ENCODE data around the gene EPHA1. TPM values are rescaled to one million over a fixed set of nuclear protein-coding genes. Genes with fewer than 3 reads are reported as not detected.
"Not testable (repeated sequence)": the region's sequence is repeated elsewhere in the genome, so short reads cannot be mapped to it uniquely, and the experiment has no call there.

Gene EPHA1
- polyA plus RNA-seq, 3 donors: 18.3 to 19.6 (median 18.9) TPM

DNA sequence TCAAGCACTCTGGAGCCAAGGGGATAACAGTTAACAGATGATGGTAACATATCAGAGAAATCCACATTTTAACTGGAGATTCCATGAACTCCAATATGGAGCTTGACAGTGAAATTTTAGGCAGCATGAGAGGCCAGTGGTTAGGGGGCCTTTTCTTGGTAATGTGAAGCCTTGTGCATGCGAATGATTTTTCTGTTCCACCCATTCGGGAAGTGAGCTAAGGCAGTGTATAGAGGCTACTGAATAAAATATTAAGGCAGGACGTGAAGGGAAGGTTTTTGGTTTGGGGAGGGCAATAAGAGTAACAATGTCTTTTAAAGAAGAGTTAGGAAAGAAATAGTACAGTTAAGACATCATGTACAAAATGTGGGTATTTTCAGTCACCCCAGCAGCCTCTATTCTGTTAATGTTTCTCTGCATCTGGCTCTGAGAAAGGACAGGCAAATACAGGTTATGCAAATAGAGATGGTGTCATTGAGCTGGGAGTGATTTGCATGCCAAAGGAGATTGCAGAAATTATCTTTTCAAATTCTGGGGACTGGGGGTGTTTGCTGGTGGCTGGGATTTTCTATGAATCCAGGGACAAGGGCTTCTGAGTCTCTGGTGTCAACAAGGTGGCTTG lies 27.8 kb upstream of the EPHA1 start:
- DNase-seq (ENCODE audit: extremely low read depth in 1 of 11, low read depth in 9 of 11, low spot score in 4 of 11): no peak

DNA sequence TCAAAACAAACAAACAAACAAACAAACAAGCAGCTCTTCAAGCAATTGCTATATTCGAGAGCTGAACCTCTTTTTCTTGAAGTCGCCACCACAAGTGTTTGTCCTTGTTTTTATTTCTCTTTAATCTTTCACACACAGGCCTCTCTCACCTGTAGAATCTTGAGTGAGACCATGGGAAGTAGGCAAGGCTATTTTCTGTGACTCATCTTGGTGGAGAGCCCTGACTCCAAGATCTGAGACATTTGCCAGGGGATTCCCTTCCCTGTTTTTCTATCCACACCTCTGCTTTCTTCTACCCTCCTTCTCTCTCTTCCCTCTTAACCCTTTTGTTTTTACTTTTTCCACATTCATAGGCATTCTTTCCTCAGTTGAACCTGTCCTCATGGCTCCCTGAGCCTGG lies 26.6 kb upstream of the EPHA1 start:
- DNase-seq (ENCODE audit: extremely low read depth in 1 of 11, low read depth in 9 of 11, low spot score in 4 of 11): no peak

DNA sequence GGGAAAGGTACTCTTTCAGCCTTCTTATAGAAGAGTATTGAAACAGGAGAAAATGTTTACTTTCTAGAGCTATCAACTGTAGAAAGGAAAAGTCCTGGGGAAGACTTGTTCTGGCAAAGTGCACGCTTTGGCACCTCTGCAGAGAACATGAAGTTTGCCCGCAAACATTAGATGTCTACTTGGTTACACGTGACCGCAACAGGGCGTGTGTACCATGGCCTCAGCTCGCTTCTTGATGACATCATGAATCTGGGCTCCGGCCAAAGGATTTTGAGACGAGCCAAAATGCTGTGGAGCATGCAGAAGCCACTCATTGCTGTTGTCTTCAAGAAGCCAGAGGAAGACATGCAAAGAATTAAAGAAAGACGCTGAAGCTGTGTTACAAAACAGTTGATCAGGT lies 26.0 kb upstream of the EPHA1 start:
- no peak for DNase-seq (ENCODE audit: extremely low read depth in 1 of 11, low read depth in 9 of 11, low spot score in 4 of 11)

DNA sequence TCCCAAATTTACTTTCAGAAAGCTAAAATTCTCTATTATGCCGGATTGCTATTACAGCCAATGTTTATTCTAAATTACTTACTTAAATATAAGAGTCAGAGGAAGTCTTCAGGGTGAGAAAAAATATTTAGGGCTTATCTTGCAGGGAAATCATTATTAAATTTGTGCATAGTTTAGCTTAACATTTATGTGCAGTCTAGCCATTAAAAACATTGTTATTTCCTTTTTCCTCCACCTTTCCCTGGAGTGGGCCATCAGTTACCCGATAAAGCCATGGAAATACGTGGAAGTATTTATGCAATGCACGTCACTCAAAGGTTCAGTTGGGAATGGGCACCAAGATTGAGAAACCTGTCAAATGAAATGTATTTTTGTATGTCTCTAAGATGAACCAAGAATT lies 25.1 kb upstream of the EPHA1 start:
- DNase-seq (ENCODE audit: extremely low read depth in 1 of 11, low read depth in 9 of 11, low spot score in 4 of 11): no peak

DNA sequence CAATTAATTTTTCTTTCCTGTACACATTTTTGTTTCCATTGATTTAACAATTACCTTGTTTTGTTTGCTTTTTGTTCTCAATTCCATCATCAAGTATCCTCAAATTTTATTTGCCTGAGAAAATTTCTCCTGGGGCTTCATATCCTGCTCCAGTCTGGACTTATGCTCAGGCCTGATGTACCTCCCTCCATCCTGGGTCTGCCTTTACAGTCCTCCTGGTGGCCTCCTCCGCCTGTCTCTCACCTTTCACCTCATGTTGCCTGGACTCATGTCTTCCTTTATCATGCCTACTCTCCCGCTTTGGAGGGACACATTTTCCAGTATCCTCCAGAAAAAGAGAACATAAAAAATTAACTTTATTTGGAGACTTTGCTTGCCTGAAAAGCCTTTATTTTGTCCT lies 22.5 kb upstream of the EPHA1 start:
- DNase-seq (ENCODE audit: extremely low read depth in 1 of 11, low read depth in 9 of 11, low spot score in 4 of 11): no peak

DNA sequence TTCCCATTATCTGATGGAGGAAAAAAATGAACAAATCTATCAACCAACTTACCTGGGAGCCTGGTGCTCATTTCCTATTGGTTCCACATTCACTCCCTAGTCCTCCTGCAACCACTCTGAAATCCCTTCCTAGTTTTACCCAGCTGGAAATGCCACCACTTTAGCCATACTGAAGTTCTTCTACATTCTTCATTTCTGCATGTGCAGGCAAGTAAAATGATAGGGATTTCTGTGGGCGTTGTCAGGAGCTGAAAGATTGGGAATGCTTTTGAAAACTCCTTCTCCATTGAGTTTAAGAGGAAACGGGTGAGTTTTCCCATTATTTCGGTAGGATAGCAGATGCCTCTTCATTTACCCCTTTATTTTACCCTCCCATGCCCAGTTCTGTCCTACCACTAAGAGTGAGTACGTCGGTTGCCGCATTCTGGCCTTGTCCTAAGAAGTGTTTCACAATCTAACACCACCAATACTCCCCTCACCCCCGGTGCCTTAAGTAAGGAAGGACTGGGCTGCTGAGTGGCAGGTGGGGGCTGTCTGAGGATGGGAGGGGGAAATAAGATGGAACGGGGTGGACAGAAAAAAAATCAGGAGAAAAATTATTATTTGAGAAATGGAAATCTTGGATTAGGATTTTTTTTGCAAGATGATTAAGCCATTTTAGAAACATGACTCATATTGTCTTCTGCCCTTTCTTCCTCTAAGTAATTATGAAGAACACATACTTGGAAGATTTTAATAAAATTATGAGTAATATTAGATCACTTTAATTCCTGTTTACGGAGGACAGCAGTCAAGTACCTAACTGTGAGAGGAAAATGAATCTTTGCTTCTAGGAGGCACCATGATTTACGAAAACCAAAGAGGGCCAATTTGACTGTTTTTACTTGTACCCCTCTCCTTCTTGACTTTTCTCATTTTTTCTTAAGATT lies 21.4 kb upstream of the EPHA1 start:
- no peak for DNase-seq (ENCODE audit: extremely low read depth in 1 of 11, low read depth in 9 of 11, low spot score in 4 of 11)

DNA sequence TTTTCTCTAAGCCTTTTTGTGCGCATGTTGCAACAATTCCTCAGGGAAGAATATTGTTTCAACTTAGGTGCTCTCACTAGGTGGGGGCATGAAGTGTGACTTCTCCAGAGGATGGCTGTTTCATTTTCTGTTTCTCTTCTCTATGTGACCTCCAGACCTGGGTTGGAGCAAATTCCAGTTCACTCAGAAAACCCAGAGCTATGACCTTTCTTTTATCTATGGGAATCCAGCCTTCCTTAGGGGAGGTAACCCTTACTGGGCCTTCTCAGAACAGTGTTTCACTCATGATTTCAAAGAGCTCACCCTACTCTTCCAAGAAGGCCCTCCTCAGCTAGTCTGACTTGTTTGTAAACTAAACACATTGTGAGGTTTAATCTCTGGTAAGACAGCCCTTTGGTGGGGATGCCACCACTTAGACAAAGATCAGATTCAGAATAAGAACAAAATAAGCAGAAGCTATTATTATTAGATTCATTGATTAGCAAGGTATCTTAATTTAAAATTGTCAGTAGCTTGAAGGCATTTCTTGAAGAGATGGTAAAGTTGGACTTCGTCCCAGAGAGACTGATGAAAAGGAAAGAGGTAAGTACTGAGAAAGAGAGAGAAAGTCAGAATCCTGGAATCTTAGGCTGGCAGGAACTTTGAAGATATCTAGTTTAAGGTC lies 18.0 kb upstream of the EPHA1 start:
- no peak for DNase-seq (ENCODE audit: extremely low read depth in 1 of 11, low read depth in 9 of 11, low spot score in 4 of 11)

DNA sequence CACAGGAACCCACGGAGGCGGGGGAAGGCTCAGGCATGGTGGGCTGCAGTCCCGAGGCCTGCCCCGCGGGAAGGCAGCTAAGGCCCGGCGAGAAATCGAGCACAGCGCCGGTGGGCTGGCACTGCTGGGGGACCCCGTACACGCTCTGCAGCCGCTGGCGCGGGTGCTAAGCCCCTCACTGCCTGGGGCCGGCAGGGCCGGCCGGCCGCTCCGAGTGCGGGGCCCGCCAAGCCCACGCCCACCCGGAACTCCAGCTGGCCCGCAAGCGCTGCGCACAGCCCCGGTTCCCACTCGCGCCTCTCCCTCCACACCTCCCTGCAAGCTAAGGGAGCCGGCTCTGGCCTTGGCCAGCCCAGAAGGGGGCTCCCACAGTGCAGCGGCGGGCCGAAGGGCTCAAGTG lies 15.8 kb upstream of the EPHA1 start:
- not testable (repeated sequence) for DNase-seq (ENCODE audit: extremely low read depth in 1 of 11, low read depth in 9 of 11, low spot score in 4 of 11)

DNA sequence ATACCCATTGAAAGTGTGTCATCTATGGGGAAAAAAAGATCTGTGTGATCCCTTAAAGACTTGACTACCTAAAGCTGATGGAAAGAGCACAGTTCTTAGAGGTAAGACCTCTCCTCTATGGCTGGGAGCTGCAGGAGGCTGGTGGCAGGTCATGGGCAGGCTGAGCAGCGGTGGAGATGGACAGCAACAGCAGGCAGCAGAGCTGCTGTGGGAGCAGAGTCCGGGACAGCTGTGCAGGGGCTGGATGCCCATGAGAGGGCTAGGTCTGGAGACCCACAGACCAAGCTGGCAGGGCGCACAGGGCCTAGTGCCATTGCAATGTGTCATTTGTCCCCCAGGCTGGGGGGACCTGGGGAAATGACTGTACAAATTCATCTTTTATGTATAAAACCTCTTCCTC lies 13.4 kb upstream of the EPHA1 start:
- no peak for DNase-seq (ENCODE audit: extremely low read depth in 1 of 11, low read depth in 9 of 11, low spot score in 4 of 11)

DNA sequence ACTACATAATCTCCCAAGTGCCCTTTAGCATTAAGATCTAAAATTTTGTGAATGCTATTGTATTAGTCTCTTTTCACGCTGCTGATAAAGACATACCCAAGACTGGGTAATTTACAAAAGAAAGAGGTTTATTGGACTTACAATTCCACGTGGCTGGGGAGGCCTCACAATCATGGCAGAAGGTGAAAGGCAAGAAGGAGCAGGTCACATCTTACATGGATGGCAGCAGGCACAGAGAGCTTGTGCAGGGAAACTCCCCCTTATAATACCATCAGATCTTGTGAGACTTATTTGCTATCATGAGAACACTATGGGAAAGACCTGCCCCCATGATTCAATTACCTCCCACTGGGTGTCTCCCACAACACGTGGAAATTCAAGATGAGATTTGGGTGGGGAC lies 12.0 kb upstream of the EPHA1 start:
- not testable (repeated sequence) for DNase-seq (ENCODE audit: extremely low read depth in 1 of 11, low read depth in 9 of 11, low spot score in 4 of 11)

DNA sequence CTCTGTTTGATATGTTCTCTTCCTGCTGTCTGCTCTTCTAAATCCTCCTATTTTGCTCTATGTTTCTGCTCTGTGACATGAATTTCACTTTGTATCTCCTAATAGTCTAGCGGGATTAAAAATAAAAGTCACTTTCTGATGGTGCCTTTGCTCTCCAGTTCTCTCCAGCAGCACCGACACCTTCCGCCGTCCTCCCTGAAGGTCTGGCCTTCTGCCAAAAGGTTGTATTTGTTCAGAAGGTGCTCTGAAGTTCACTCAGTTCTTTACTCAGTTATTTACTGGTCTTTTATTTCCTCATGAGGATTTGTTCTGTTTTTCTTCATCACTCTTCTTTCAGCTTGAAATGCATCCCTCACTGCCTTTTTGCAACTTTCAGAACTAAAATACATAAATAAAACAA lies 11.2 kb upstream of the EPHA1 start:
- no peak for DNase-seq (ENCODE audit: extremely low read depth in 1 of 11, low read depth in 9 of 11, low spot score in 4 of 11)

DNA sequence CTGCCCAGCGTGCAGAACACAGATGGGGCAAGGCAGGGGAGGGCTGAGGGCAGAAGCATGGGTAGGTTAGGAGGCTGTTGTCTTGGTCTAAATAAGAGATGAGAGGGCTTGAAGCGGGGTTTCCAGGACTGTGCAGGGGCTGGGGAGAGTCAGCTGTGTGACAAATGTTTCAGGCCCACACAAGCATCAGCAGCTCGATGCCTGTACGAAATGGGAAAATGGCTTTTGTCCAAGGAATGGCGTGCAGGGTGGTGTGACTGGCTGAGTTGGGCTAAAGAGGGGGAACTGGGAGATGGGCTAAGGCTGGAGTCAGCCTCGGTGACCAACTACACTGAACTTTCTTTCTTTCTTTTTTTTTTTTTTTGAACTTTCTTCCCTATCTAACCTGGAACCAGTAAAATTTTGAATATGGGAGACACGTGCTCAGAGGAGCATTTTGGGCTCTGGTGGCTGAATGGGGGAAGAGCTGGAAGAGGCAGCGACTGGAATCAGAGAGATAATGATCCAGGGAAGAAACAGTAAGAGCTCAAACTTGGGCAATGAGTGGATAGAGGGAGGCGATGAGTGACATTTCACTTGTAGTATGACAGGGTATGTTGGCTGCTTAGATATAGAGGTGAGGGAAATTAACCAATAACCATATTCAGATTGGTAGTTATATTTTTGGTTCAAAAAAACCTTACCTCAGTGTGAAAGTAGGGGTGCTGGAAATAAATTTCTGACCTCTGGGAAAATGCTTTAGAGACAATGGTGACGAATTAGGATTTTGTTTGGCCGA lies 10.2 kb upstream of the EPHA1 start:
- DNase-seq (ENCODE audit: extremely low read depth in 1 of 11, low read depth in 9 of 11, low spot score in 4 of 11): no peak

DNA sequence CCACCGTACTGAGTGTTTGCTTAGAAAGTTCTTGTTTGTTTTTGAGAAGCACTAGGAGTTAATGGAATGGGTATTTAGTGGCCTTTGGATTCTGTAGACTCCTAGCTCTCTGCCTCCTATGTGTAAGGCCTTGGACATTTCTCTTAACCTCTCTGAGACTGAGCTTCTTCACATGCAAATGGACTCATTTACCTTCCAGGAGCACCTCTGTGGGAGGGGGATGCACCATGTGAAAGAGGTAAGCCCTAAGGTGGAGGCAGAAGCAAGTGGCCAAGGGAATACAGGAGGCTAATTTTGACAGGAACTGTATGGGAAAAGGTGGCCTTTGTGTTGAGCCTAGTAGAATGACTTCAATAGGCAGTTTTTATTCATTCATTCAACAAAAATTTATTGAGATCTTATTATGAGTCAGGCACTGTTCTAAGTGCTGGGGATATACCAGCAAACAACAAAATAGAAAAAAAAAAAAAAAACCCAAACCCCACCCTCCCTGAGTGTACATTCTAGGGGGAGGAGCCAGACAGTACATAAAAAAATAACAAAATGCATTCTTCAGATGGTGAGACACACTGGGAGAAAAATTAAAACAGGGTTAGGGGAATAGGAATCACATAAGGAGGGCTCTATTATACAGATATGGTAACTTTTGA lies 9.2 kb upstream of the EPHA1 start:
- no peak for DNase-seq (ENCODE audit: extremely low read depth in 1 of 11, low read depth in 9 of 11, low spot score in 4 of 11)

DNA sequence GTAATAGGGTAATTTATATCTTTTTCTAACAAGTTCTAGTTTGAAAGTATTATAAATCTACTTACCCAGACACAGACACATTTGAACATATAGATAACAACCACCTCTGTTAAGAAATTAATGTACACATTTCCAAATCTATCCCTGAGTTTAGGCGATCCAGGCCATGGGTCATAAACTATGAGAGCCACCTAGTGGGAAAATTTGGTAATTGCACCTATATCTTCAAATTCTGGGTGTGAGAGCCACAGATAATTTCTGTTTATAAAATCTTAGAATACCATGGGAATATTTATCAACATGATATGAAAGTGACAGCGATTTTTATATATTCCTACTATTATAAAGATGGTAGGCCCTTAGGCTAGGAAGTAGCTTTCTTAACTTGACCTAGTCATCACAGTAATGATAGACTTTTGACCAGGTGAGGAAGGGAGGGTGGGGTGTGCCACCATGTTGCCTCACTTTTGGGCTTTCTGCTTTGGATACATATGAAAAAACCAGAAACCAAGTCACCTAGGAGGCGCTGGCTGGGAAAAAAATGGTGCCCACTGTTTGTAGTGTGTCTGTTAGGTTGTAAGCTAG lies 8.0 kb upstream of the EPHA1 start:
- no peak for DNase-seq (ENCODE audit: extremely low read depth in 1 of 11, low read depth in 9 of 11, low spot score in 4 of 11)

DNA sequence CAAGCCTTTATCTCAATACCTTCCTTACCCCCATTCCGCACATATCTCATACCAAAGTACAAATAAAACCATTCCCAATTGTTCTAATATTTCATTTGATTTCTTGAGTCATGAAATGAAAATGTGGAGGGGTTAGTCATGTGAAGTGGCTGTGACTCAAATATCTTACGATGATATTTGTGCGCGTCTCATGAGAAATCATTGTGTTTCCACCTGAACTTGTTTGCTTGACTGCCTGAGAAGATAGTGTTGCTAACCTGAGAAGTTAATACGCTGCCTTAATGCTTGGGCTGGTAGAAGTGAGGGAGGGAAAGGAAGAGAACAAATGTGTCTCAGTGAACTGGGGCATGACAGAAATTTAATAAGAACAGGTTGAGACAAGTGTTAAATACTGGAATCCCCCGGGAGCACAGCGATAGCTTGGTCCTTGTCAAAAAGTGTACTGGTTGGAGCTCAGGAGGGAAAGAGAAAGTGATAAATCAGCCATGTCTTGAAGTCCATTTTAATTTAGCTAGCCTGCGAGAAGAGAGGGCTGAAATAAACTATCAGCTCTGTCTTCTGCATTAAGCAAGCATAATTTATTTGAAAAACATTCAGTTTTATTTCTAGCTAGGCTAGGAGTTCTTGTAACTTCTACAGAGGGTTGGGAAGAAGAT lies 7.2 kb upstream of the EPHA1 start:
- DNase-seq (ENCODE audit: extremely low read depth in 1 of 11, low read depth in 9 of 11, low spot score in 4 of 11): no peak

DNA sequence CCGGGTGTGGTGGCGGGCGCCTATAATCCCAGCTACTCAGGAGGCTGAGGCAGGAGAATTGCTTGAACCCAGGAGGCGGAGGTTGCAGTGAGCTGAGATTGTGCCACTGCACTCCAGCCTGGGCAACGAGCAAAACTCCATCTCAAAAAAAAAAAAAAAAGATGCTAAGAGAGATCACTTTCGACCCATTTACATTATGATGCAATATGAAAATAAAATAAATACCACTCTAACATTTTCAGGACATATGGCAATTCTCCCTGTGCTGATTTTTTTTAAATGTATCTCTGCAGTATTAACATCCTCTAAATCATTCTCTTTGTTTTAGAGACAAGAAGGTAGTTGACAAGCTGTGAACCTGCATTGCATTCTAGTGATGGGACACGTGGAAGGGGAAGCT lies 6.6 kb upstream of the EPHA1 start:
- not testable (repeated sequence) for DNase-seq (ENCODE audit: extremely low read depth in 1 of 11, low read depth in 9 of 11, low spot score in 4 of 11)

DNA sequence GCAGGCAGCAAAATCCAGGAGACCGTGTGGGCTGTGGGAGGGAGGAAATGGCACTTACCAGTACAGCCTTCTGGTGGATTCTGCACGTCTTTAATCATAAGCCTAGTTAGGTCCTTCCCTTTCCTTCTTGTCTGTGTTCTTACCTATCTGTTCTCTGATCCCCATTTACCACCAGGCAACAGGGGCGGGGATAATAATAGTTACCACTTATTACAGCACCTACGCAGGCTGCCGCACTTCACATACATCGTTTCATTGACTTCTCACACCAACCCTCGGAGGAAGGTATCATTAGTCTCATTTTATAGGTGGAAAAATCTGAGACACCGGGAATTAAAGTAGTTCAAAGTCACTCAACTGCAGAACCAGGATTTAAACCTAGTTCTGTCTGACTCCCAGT lies 4.5 kb upstream of the EPHA1 start:
- DNase-seq (ENCODE audit: extremely low read depth in 1 of 11, low read depth in 9 of 11, low spot score in 4 of 11): no peak
